Measurements from ENCODE around the gene AP3S2. TPM values are rescaled to one million over a fixed set of nuclear protein-coding genes. Genes with fewer than 3 reads are reported as not detected.
"Not testable (repeated sequence)": the region's sequence is repeated elsewhere in the genome, so short reads cannot be mapped to it uniquely, and the experiment has no call there.

The AP3S2 gene
- total RNA-seq, 1 donor from 2014 or later, result 58.5 TPM

DNA sequence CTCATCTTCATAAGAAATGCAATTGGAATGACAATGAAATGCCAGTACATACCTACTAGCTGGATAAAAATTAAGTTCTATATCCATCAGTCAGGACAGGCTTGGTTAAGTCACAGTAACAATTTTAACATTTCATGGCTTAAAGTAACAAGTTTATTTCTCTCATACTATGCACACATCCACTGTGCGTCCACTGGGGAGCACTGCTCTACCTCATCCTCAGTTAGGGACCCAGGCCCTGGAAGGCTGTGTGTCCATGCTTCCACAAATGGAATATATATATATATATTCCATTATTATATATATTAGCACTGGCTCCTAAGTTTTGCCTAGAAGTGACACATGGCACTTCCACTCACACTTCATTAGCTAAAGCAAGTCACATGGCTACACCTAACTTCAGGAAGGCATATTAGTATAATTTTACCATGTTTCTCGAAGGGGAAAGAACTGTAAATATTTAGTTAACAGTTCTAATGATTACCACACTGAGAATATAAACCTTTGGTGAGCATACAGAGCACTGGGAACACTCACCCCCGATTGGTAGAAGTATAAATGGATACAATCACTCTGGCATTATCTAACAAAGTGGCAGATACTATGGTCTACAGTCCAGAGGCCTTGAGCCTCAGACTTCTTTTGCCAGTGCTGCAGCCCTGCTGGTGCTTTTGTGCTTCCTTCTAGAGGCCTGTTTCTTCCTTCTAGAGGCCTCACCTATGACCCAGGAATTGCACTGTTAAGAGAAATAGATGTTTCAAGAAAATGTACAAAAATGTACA lies 28.6 kb downstream of the AP3S2 start:
- no peak for DNase-seq

DNA sequence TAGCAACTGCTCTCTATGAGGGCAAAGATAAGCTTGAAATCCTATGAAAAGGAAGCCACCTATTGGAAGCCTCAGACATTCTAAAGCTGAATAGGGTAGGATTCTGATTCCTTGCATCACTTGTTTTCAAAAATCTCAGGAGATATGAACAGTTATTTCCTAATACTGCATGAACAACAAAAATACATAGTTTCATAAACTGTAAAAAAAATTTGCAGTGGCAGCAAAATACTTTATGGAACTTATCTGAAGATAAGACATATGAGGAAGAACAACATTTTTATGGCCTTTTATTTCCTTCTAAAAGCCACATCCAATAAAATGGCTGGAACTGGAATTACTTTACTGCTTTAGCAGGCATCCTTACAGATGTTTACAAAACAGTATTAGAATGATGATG lies 29.9 kb downstream of the AP3S2 start:
- DNase-seq, result no peak

DNA sequence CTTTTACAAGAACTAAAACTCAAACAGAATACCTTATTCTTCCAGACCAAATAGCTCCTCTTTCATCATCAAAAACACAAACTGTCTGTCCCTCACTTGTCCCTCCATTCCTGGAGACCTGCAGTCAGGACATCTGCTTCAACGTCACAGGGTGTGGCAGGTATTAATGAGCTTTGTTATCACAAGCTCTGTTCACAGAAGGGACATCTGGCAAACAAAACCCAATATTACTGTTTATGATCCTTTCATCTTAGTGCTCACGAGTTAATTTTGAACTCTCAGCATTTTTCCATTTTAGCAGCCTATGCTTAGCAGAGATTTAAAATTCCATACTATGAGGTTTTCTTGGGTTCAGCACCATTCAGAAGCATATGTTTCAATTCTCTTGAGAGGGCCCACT lies 32.9 kb downstream of the AP3S2 start:
- no peak for DNase-seq

DNA sequence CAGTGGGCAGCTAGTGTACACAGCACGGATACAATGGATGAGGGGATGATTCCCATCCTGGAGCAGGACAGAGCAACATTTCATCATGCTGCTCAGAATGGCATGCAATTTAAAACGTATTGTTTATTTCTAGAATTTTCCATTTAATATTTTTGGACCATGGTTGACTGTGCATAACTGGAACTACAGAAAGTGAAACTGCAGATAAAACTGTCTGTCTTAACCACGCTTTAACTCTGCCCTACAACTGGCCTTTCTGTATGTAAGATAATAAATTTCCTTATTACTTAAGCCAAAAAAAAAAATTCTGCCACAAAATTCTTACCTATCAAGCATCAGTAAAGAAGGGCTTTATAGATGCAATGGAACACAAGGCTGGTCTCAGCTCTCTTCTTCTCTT lies 33.4 kb downstream of the AP3S2 start:
- DNase-seq, result no peak

DNA sequence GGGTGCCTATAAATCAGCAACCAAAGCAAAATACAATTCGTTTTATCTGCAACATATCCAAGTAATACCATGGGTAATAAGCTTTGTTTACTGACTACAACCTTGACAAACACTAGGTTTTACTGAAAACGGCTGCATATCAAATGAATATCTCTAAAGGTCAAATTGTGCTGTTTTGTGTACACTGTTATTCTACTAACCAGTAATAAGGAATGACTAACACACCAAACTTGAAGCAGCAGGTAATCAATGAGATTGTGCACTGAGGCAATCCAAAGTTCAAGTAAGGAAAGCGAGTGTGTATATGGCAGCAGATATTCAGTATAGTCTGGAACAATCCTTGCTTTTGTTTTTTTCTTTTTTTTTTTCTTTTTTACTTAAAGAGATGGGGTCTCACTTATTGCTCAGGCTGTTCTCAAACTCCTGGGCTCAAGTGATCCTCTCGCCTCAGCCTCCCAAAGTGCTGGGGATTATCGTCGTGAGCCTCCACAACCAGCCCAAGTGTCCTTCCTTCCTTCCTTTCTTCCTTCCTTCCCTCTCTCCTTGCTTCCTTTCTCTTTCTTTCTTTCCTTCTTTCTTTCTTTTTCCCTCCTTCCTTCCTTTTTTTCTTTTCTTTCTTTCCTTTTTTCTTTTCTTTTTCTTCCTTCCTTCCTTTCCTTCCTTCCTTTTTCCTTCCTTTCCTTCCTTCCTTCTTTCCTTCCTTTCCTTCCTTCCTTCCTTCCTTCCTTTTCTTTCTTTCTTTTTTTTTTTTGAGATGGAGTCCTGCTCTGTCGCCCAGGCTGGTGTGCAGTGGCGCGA lies 34.9 kb downstream of the AP3S2 start:
- no peak for DNase-seq

DNA sequence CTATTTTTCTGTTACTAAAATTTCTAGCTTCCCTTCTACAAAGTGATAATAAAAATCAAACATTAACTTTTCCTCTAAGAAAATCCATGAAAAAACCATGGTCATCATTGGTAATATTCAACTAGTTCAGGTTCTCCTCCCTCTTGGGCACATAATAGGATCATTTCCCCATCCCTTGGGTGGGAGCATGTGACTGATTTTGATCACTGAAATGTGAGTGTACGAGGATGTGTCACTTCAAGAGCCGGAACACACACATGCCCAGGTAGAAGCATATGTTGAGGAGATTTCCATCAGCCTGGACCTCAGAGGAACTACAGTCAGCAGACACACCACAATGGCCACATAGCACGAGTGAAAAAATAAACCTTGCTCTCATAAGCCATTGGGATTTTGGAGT lies 36.1 kb downstream of the AP3S2 start:
- DNase-seq, result no peak

DNA sequence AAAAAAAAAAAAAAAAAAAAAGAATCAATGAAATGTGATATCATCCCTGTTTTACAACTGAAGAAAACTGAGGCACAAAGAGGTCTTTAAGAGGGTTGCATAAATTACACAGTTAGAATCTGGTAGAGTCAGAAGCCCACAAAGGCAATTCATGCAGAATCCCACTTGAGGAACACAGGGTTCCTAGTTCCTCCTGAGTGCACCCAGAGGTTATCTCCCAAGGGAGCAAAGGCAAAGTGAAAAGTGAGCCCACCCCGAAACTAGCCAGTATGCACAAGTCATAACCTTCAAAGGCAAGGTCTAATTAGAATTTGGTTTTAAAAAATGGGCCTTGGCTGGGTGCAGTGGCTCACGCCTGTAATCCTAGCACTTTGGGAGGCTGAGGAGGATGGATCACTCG lies 37.8 kb downstream of the AP3S2 start:
- no peak for DNase-seq

DNA sequence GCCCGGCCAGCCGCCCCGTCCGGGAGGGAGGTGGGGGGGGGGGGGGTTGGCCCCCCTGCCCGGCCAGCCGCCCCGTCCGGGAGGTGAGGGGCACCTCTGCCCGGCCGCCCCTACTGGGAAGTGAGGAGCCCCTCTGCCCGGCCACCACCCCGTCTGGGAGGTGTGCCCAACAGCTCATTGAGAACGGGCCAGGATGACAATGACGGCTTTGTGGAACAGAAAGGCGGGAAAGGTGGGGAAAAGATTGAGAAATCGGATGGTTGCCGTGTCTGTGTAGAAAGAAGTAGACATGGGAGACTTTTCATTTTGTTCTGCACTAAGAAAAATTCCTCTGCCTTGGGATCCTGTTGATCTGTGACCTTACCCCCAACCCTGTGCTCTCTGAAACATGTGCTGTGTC lies 38.9 kb downstream of the AP3S2 start:
- not testable (repeated sequence) for DNase-seq

DNA sequence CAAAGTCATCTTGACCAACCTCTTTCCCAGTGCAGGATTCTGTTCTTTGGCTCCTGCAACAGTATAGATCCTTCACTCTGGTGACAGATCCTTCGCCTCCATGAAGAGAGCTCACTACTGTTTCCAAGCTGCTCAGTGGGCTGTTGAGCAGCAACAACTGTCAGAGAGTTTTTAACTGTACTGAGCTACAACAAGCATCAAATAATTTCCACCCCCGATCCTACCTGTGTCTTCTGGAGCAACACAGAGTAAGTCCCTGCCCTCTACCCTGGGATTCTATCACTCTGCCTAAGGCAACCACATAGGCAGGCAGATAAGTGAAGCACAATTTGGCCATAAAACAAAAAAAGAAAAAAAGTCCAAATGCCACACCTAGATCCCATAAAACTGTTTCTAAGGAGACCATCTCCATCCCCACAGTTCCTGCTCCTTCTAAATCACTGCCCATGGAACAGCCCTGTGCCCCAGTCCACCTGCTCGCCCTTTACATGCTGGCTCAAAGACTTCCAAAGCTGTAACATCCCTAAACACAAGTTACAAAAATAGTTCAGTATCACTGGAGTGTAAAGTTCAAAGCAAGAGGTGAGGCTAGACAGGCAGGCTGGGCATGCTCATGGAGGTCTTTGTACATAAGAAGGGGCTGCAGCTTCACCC lies 41.3 kb downstream of the AP3S2 start:
- DNase-seq, result no peak

DNA sequence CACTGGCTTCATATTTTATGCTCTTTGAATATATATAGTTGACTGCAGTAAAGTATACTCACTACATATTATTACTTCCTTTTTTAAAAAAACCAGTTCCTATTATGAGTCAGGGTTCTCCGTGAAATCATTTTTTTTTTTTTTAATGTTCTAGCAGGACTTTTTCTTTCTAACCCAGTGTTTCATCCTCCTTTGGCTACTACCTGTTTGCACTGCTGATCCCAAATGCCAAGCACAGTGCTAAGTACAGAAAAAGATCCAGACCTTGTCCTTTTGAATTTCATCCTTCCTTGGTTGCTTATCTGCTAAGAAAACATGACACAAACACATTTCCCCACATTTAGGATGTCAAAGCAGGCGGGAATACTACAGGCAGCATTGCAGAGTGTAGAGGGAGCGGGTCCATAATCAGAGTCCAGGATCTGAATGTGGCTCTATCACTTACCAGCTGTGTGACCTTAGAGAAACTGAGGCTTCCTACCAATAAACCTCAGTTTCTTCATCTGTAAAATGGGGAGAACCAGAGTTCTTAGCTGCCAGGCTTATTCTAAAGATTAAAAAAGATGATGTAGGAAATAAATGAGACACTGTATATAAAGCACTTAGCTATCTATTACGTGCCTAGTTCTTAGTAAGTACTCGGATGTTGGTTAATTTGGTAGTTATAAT lies 42.0 kb downstream of the AP3S2 start:
- no peak for DNase-seq

DNA sequence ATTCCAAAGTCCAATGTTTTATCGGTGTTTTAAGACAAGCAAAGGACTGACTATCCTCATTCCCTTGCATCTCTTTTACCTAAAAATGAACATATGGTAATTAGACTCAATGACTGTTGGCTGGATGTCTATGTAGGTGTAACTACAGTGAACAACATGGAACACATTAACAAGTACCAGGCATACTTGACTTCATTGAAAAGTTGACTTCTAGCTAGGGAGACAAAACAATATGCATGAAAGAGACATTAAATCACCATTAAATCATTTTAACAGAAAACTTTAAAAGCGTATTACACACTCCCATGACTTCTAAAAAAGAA lies 44.9 kb downstream of the AP3S2 start:
- no peak for DNase-seq

DNA sequence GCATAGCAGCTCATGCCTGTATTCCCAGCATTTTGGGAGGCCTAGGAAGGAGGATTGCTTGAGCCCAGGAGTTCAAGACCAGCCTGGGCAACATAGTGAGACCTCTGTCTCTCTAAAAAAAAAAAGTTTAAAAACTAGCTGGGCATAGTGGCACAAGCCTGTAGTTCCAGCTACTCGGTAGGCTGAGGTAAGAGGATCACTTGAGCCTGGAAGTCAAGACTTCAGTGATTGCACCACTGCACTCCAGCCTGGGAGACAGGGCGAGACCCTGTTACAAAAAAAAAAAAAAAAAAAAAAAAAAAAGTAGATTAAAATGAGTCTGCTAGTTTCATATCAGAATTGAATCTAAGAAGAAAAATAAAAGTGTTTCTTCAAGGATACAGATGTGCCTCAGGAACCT lies 46.7 kb downstream of the AP3S2 start:
- DNase-seq, result no peak

DNA sequence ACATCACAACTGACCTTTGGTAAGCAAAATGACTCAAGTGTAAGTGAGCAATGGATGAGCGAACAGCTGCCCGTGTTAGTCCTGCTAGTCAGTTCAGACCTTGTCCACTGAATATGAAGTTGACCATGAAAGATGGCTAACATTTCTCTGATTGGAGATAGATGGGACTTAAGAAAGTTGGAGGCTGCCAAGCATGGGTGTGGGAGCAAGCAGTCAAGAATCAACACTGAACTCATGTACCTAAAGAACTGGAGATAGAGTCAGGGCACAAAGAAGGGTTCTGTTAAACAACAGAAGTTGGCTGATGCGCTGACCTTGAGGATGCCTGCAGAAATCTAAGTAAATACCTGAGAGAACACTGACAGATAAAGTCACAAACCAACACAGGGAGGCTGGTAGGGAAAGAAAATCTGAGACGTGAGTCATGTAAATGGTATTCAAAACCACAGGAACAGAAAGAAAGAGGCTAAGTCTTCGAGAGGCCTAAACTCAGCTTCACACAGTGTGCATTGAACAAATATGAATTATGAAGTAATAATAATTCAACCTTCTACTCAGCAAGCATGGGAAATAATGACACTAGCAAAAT lies 48.4 kb downstream of the AP3S2 start:
- no peak for DNase-seq

DNA sequence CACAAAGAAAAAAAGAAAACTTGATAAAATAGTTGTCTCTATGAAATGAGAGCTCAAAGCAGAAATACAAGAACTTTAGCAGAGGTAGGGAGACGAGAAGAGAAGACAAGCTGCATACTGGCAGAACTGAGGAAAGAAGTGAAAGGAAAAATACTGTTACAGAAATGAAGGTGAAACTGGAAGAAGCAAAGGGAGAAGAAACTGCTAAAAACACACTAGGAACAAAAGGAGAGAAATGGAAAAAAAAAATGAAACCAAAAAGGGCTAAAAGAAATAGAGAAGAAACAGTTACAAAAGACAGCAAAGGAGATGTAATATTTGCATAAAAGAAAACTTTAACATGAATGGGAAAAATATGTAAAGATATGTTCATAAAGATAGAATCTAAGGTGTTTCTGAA lies 51.8 kb downstream of the AP3S2 start:
- no peak for DNase-seq

DNA sequence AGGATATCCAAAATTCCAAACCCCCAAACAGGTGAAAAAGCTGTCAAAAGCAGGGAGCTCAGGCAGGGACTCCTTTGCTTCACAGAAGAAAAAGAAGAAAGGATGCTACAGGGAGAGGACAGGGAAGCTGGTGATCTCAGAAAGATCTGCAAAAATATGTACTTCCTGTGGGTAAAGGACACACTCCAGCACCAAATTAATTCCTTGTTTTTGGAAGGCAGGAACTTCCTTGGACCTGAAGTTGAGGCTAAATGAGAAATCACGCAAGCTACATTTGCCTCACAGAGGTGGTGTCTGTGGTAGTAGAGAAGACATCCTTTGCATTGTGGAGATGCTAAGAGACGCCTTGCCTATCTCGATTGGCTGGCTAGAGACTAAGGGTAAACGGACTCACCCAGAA lies 52.5 kb downstream of the AP3S2 start:
- no peak for DNase-seq

DNA sequence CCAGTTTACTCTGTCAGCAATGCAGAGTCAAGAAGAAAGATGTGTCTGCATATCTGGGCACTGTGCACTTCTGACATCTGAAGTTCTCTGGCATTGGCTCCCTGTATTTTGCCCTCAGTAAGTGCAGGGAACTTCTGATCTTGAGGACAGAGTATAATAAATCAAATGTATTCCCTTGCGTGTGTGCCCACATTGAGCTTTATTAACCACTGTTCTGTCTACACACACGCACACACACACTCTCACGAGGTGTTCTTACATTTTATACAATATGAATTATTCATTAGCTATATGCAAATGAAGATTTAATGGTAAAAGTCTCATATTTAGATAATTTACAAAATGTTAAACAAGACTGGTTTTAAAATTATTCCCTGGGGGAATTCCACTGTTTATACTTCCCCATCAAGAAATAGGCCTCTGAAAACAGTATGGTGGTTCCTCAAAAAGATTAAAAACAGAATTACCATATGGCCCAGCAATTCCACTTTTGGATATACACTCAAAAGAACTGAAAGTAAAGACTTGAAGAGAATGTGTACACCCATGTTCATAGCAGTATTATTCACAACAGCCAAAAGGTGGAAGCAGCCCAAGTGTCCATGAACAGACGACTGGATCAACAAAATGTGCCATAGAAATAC lies 54.5 kb downstream of the AP3S2 start:
- DNase-seq, result no peak

DNA sequence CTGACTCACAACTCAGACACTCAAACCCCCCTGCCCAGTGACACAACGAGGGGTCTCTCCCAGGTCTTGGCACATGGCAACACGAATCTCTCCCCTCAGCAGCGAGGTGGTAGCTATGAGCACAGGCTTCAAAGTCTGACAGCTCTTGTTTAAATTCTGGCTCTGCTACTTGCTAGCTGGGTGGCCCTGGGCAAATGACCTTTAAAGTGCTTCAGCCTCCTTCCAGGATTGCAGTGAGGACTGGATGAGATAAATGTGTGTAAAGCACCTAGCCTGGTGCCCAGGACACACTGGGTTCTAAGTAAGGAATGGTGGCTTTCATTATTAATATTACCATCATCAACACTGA lies 56.0 kb downstream of the AP3S2 start:
- no peak for DNase-seq

DNA sequence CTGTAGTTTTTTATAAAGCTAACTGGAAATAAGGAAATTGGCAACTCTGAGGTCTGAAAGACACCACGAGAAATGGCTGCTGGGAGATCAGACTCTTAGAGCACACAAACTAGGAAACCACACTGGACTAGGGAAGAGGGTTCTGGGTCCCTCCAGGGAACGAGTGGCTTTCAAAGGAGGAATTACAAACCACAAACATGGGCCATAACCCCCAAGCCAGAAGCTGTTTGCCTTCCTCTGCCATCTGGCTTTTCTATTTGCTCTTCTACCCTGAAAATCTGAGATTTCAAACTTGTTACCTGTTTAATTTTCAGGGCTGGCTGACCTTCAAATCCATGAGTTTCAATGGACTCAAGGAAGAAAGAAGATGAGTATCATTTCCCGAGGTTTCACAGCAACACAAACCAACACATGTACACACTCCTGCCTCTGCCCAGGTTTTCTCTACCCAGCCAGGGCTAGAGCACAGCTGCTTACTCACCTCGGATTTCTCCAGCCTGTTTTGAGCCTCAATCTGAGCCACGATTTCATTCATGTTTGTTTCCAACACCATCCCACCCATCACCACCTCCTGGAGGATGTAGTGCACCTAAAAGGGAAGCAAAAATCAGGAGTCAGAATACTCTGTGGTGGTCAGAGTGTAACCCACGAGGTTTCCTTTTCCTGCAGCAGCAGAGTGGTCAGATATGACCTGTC lies 56.5 kb downstream of the AP3S2 start:
- no peak for DNase-seq

DNA sequence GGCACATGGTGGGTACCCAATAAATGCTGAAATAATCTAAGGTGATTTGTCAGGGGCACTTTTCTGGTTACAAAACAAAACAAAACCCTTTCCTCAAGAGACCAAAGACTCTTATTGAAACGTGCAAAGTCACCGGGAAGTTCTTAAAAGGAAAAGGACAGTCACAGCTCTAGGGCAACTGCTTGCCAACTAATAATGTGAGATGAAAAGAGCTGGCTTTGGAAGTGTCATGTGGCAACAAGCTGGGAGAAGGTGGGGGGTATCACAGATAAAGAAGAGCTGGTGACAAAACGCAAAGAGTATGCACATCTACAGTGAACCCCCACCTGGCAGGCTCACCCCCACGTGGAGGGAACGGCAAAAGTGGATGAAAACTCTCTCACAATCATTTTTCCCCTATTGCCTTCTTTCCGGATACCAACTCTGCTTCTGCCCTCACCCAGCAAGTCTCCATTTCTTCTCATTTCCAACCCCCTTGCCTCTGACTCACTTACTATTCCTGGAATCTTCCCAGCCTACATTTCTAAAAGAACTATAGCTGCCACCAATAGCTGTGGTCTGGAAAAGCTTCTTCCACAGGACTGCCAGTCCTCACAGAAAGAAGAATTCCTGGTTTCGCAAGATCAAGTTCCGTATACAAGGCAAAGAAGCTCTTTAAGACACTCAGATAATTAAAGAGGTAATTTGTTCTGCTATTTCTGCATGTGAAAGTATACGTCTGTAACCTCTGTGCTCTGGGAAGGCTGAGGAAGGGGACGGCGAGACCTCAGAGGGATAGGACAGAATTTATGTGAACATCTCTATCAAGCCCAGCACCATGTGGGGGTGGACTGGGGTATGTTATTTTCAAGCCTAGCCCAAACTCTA lies 57.3 kb downstream of the AP3S2 start:
- DNase-seq, result peak; percentile 29

DNA sequence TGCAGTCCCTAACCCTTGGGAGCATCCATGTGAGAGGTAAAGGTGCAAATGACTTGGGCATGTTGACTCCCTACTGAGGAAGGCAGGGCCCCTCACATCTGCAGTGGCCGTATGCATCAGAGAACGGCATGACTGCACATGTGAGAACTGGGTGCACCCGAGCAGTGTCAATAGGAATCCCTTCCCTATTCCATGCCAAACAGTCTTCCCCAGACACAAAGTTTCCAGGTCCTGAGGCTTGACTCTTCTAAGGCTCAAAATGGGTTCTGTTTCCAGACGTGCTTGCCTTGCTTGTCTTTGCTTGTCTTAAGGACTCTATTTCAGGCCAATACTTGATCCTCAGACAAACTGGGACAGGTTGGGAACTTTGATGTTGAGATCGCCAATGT lies 58.6 kb downstream of the AP3S2 start:
- DNase-seq, result no peak

Measured in tongue (tissue), 2 donors.